Measurements from ENCODE around the gene SEMA5A.

GRCh38 chr5:9594913-9595312, 49.0 kb upstream of the SEMA5A start:
- TF ChIP-seq, protein P1, sequence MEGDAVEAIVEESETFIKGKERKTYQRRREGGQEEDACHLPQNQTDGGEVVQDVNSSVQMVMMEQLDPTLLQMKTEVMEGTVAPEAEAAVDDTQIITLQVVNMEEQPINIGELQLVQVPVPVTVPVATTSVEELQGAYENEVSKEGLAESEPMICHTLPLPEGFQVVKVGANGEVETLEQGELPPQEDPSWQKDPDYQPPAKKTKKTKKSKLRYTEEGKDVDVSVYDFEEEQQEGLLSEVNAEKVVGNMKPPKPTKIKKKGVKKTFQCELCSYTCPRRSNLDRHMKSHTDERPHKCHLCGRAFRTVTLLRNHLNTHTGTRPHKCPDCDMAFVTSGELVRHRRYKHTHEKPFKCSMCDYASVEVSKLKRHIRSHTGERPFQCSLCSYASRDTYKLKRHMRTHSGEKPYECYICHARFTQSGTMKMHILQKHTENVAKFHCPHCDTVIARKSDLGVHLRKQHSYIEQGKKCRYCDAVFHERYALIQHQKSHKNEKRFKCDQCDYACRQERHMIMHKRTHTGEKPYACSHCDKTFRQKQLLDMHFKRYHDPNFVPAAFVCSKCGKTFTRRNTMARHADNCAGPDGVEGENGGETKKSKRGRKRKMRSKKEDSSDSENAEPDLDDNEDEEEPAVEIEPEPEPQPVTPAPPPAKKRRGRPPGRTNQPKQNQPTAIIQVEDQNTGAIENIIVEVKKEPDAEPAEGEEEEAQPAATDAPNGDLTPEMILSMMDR (IDR thresholded peaks at IDR 0.05), result no peak
- TF ChIP-seq POLR2A (IDR thresholded peaks at IDR 0.05), result no peak

All from uterus (tissue), 2 donors.